Mesendoderm (in vitro differentiated cells): ENCODE measurements around the gene APMAP.

Experiments used
- DNase-seq: peaks from one replicate; pipeline ENCODE4 v3.0.0; 2013
- H2AK5ac ChIP-seq: 2 replicates; pipeline ENCODE4 v1.6.1; 2013; ENCODE audit warnings: low read length, inconsistent platforms
- H2BK120ac ChIP-seq: 2 replicates; pipeline ENCODE4 v1.6.1; 2013; ENCODE audit warnings: low read depth, mild to moderate bottlenecking, low read length, moderate library complexity, mixed read lengths
- H2BK15ac ChIP-seq: replicated peaks from 2 replicates; pipeline ENCODE4 v1.6.1; 2013; ENCODE audit warnings: low read depth, mild to moderate bottlenecking, moderate library complexity
- H2BK5ac ChIP-seq: 2 replicates; pipeline ENCODE4 v1.6.1; 2013; ENCODE audit warnings: low read length, inconsistent platforms
- H3K18ac ChIP-seq: 2 replicates; pipeline ENCODE4 v1.6.1; 2013; ENCODE audit warnings: mild to moderate bottlenecking, low read length, mixed read lengths
- H3K23ac ChIP-seq: one replicate; pipeline ENCODE4 v1.6.1; 2013; ENCODE audit warnings: low read length
- H3K27ac ChIP-seq: 2 replicates; pipeline ENCODE4 v1.5.1; 2013; ENCODE audit warnings: low read depth, mild to moderate bottlenecking, inconsistent platforms, low read length, moderate library complexity
- H3K27me3 ChIP-seq: 2 replicates; pipeline ENCODE4 v1.6.1; 2013; ENCODE audit warnings: low read length, control low read depth, mild to moderate bottlenecking, inconsistent platforms; ENCODE audit not compliant: insufficient read depth, poor library complexity
- H3K36me3 ChIP-seq: 2 replicates; pipeline ENCODE4 v1.6.1; 2013; ENCODE audit warnings: low read length, inconsistent platforms; ENCODE audit not compliant: control insufficient read depth, insufficient read depth
- H3K4ac ChIP-seq: one replicate; pipeline ENCODE4 v1.6.1; 2013; ENCODE audit warnings: low read depth, mild to moderate bottlenecking, low read length, moderate library complexity
- H3K4me1 ChIP-seq: 2 replicates; pipeline ENCODE4 v1.6.1; 2013; ENCODE audit warnings: low read depth, low read length, inconsistent platforms; ENCODE audit not compliant: control insufficient read depth
- H3K4me2 ChIP-seq: 2 replicates; pipeline ENCODE4 v1.6.1; 2013; ENCODE audit warnings: low read length
- H3K4me3 ChIP-seq: 2 replicates; pipeline ENCODE4 v1.5.1; 2013; ENCODE audit warnings: mild to moderate bottlenecking, low read length
- H3K56ac ChIP-seq: one replicate; pipeline ENCODE4 v1.6.1; 2013; ENCODE audit warnings: low read length
- H3K79me1 ChIP-seq: 2 replicates; pipeline ENCODE4 v1.6.1; 2013; ENCODE audit warnings: low read length, inconsistent platforms
- H3K79me2 ChIP-seq: 2 replicates; pipeline ENCODE4 v1.6.1; 2013; ENCODE audit warnings: mild to moderate bottlenecking, low read length; ENCODE audit not compliant: control insufficient read depth, insufficient read depth
- H3K9ac ChIP-seq: 2 replicates; pipeline ENCODE4 v1.6.1; 2013; ENCODE audit warnings: low read length, inconsistent platforms
- H4K5ac ChIP-seq: one replicate; pipeline ENCODE4 v1.6.1; 2013; ENCODE audit warnings: low read length
- H4K8ac ChIP-seq: one replicate; pipeline ENCODE4 v1.6.1; 2013; ENCODE audit warnings: low read depth, mild to moderate bottlenecking, control low read depth, low read length, moderate library complexity
- WGBS: extraction: QIAGEN DNeasy Blood & Tissue Kit; methylation state at CpG from one replicate; pipeline ENCODE4 v1.1.7; 2013; ENCODE audit warnings: low lambda C conversion rate, missing lambda C conversion rate; ENCODE audit not compliant: insufficient coverage; ENCODE audit errors: extremely low coverage; 5-methylcytosine and 5-hydroxymethylcytosine counted together

The APMAP gene

GRCh38 chr20:24917797-24918578 is 74.6 kb downstream of the APMAP start:
- WGBS = no CpG with 5 or more reads among the region's 34 CpGs
- Histone ChIP-seq H4K5ac (no peak overlapping the region), H3K23ac (no peak overlapping the region), H2BK5ac (no peak overlapping the region), H2BK15ac (no peak overlapping the region), H3K18ac (no peak overlapping the region), H3K79me1 (no peaks in the 10 kb centered on the region), H3K9ac (no peak overlapping the region), H3K4me2 (no peak overlapping the region), H3K4me1 (no peaks in the 10 kb centered on the region), H3K4ac (no peak overlapping the region), H3K79me2 (no peaks in the 10 kb centered on the region), H4K8ac (no peak overlapping the region), H3K4me3 (no peak overlapping the region), H2AK5ac (no peak overlapping the region), H3K27ac (no peak overlapping the region), H3K36me3 (no peaks in the 10 kb centered on the region), H3K56ac (no peak overlapping the region), H2BK120ac (no peak overlapping the region), H3K27me3 (no peaks in the 10 kb centered on the region)
- DNase-seq = peak; percentile 78

- no peaks in the 10 kb centered on the region for H3K4me1 ChIP-seq
- H3K56ac ChIP-seq = no peak overlapping the region
- H3K23ac ChIP-seq = no peak overlapping the region
- H3K4me3 ChIP-seq = no peak overlapping the region
- H3K79me2 ChIP-seq = no peaks in the 10 kb centered on the region
- no peak for DNase-seq
- H2BK15ac ChIP-seq = no peak overlapping the region
- H3K9ac ChIP-seq = no peak overlapping the region
- no peak overlapping the region for H2BK5ac ChIP-seq
- H2AK5ac ChIP-seq = no peak overlapping the region
- no peak overlapping the region for H3K4me2 ChIP-seq
- H3K4ac ChIP-seq = no peak overlapping the region
- H3K18ac ChIP-seq = no peak overlapping the region
- no peaks in the 10 kb centered on the region for H3K27me3 ChIP-seq
- no peak overlapping the region for H3K27ac ChIP-seq
- H2BK120ac ChIP-seq = no peak overlapping the region
- no peaks in the 10 kb centered on the region for H3K36me3 ChIP-seq
- no peaks in the 10 kb centered on the region for H3K79me1 ChIP-seq
- WGBS = no CpG with 5 or more reads among the region's 7 CpGs
- no peak overlapping the region for H4K8ac ChIP-seq
- no peak overlapping the region for H4K5ac ChIP-seq
Observed at GRCh38 chr20:24917056-24917455, 75.5 kb downstream of the APMAP start.

- no peak overlapping the region for H4K5ac ChIP-seq
- H3K4me1 ChIP-seq = no peaks in the 10 kb centered on the region
- DNase-seq = no peak
- no CpG with 5 or more reads among the region's 1 CpG for WGBS
- H3K4me3 ChIP-seq = no peak overlapping the region
- no peak overlapping the region for H2AK5ac ChIP-seq
- H2BK5ac ChIP-seq = no peak overlapping the region
- no peak overlapping the region for H3K9ac ChIP-seq
- no peak overlapping the region for H3K18ac ChIP-seq
- H3K4me2 ChIP-seq = no peak overlapping the region
- H3K79me1 ChIP-seq = no peaks in the 10 kb centered on the region
- H3K79me2 ChIP-seq = no peaks in the 10 kb centered on the region
- no peak overlapping the region for H3K4ac ChIP-seq
- H3K56ac ChIP-seq = no peak overlapping the region
- no peaks in the 10 kb centered on the region for H3K36me3 ChIP-seq
- no peak overlapping the region for H2BK15ac ChIP-seq
- H3K27me3 ChIP-seq = no peaks in the 10 kb centered on the region
- H3K27ac ChIP-seq = no peak overlapping the region
- H2BK120ac ChIP-seq = no peak overlapping the region
- no peak overlapping the region for H4K8ac ChIP-seq
- no peak overlapping the region for H3K23ac ChIP-seq
Observed at GRCh38 chr20:24916412-24916811, 76.1 kb downstream of the APMAP start.

GRCh38 chr20:24915892-24916291 is 76.7 kb downstream of the APMAP start:
- Histone ChIP-seq H4K8ac (no peak overlapping the region), H3K79me1 (no peaks in the 10 kb centered on the region), H3K4me1 (no peaks in the 10 kb centered on the region), H3K9ac (no peak overlapping the region), H3K4me3 (no peak overlapping the region), H3K27me3 (no peaks in the 10 kb centered on the region), H3K56ac (no peak overlapping the region), H2AK5ac (no peak overlapping the region), H3K36me3 (no peaks in the 10 kb centered on the region), H3K18ac (no peak overlapping the region), H3K27ac (no peak overlapping the region), H3K79me2 (no peaks in the 10 kb centered on the region), H4K5ac (no peak overlapping the region), H3K23ac (no peak overlapping the region), H2BK5ac (no peak overlapping the region), H2BK15ac (no peak overlapping the region), H2BK120ac (no peak overlapping the region), H3K4ac (no peak overlapping the region), H3K4me2 (no peak overlapping the region)
- DNase-seq = no peak
- WGBS = no CpG with 5 or more reads among the region's 7 CpGs

- no peak overlapping the region for H2BK15ac ChIP-seq
- H3K56ac ChIP-seq = no peak overlapping the region
- H3K27ac ChIP-seq = no peak overlapping the region
- H3K36me3 ChIP-seq = no peaks in the 10 kb centered on the region
- no peak overlapping the region for H3K4me2 ChIP-seq
- H3K9ac ChIP-seq = no peak overlapping the region
- H3K79me1 ChIP-seq = no peaks in the 10 kb centered on the region
- no peak overlapping the region for H2BK120ac ChIP-seq
- no peaks in the 10 kb centered on the region for H3K79me2 ChIP-seq
- H4K5ac ChIP-seq = no peak overlapping the region
- no peak overlapping the region for H3K23ac ChIP-seq
- H2BK5ac ChIP-seq = no peak overlapping the region
- H4K8ac ChIP-seq = no peak overlapping the region
- WGBS = no CpG with 5 or more reads among the region's 9 CpGs
- no peak overlapping the region for H3K4me3 ChIP-seq
- H3K4ac ChIP-seq = no peak overlapping the region
- DNase-seq = no peak
- H3K18ac ChIP-seq = no peak overlapping the region
- no peaks in the 10 kb centered on the region for H3K4me1 ChIP-seq
- H2AK5ac ChIP-seq = no peak overlapping the region
- H3K27me3 ChIP-seq = no peaks in the 10 kb centered on the region
Observed at GRCh38 chr20:24915440-24915839, 77.1 kb downstream of the APMAP start.
